Pancreas (tissue), 10 donors: ENCODE results near the gene PHLDB3. TPM values are rescaled to one million over a fixed set of nuclear protein-coding genes. Genes with fewer than 3 reads are reported as not detected.

Experiments
- ATAC-seq, 4 donors: fragments of 200-7000 bp; cut with Tn5 transposase; one replicate each; pipeline versions ENCODE4 v1.8.0 to v1.9.1; 2020; ENCODE audit warnings: mild to moderate bottlenecking in 4 of 4, moderate library complexity in 4 of 4
- DNase-seq, 6 donors: peaks; one replicate each; pipeline ENCODE4 v3.0.0-alpha.2; 2020
- FAIRE-seq: peaks from 2 replicates; lab custom pipeline; 2012; peaks lifted over from hg19 to GRCh38; lab: Jason Lieb, UNC
- H3K27ac ChIP-seq, 4 donors: fragments of 200-600 bp; sonication (generic); 1 replicate in 3 of 4; 2 replicates in 1 of 4; pipeline versions ENCODE4 v1.5.0 to v1.8.0; 2020
- H3K27me3 ChIP-seq, 4 donors: fragments of 200-600 bp; one replicate each; pipeline ENCODE4 v1.8.0; 2021
- H3K36me3 ChIP-seq, 3 donors: fragments of 200-600 bp; sonication (generic) in 1 of 3; one replicate each; pipeline versions ENCODE4 v1.5.0 to v1.8.0; 2020 to 2021
- H3K4me1 ChIP-seq, 3 donors: fragments of 200-600 bp; one replicate each; pipeline ENCODE4 v1.8.0; 2021
- H3K4me3 ChIP-seq, 4 donors: fragments of 200-600 bp; sonication (generic) in 2 of 4; one replicate each; pipeline versions ENCODE4 v1.5.0 to v1.8.0; 2020 to 2021
- H3K9me3 ChIP-seq, 4 donors: fragments of 200-600 bp; one replicate each; pipeline ENCODE4 v1.8.0; 2021
- CTCF ChIP-seq, 4 donors: fragments of 200-600 bp; sonication (generic) in 3 of 4; IDR thresholded peaks; one replicate each; pipeline versions ENCODE4 v1.5.0 to v1.8.0; 2021; ENCODE audit warnings: antibody characterized with exemption in 4 of 4
- WGBS, 2 donors: extraction: QIAGEN DNeasy Blood & Tissue Kit; methylation state at CpG; one replicate each; pipeline ENCODE4 v1.1.7; 2013; 5-methylcytosine and 5-hydroxymethylcytosine counted together
- intact Hi-C, 3 donors: fragments of 100-400 bp; cut with DNase I; formaldehyde crosslinking; loops; one replicate each; pipeline versions ENCODE4 v1.11.1 to v1.14.2; 2022
- polyA plus RNA-seq, 2 donors: library from polyadenylated mRNA; stranded (reverse); fragments of 200-250 nt; gene quantifications; one replicate each; pipeline ENCODE4 v1.2.3, GENCODE V29; 2013
- total RNA-seq, 6 donors: library from RNA; stranded (reverse); fragmentation: NEBNext Ultra II Directional in 4 of 6; extraction: Animal tissue kit (Norgen Biotek cat#: 25700) in 4 of 6; gene quantifications; one replicate each; pipeline versions ENCODE4 v1.2.1 to v1.2.4, GENCODE V29; 2021 to 2023
- donor health status: healthy with polysubstance abuse.
- donor health status: DM: no; HTN: no; CAD: no; lungs with moderate emphysema.
- donor health status: DM: no; HTN: no; CAD: no.
- donor health status: control.
- donor health status: control.
- donor health status: Bipolar disorder and iron deficiency.
- donor health status: DM: yes; HTN: yes; CAD: no.
- donor health status: DM: no; HTN: no; CAD: no.
- donor health status: DM: no; HTN: no; CAD: no.
- donor health status: DM: yes; HTN: yes; CAD: no.

The PHLDB3 gene
- total and polyA plus RNA-seq, 8 donors: 7.2 to 33.7 (median 10.7) TPM

- WGBS, 2 donors: 89 to 90% methylated on average over 6 of the region's 6 CpGs
- Histone ChIP-seq H3K4me1 (no peaks in the 10 kb centered on the region), H3K9me3 (no peaks in the 10 kb centered on the region), H3K4me3 (no peak overlapping the region), H3K27me3 (no peaks in the 10 kb centered on the region), H3K27ac (no peak overlapping the region), H3K36me3 (no peaks in the 10 kb centered on the region)
- no peak for FAIRE-seq
- intact Hi-C loops: no loop called here
- no peak for TF ChIP-seq CTCF (IDR thresholded peaks at IDR 0.05)
- no peak for ATAC-seq
- DNase-seq: no peak
Measured at GRCh38 chr19:43481701-43482100, 22.8 kb downstream of the PHLDB3 start.

GRCh38 chr19:43480574-43480973 is 24.0 kb downstream of the PHLDB3 start:
- Histone ChIP-seq H3K27me3 (no peaks in the 10 kb centered on the region), H3K4me1 (no peaks in the 10 kb centered on the region), H3K27ac (no peak overlapping the region), H3K4me3 (no peak overlapping the region), H3K9me3 (no peaks in the 10 kb centered on the region), H3K36me3 (no peaks in the 10 kb centered on the region)
- FAIRE-seq (no peak), DNase-seq (no peak), ATAC-seq (no peak)
- 84 to 94% methylated on average over 3 of the region's 3 CpGs for WGBS, 2 donors
- TF ChIP-seq CTCF (IDR thresholded peaks at IDR 0.05): no peak
- intact Hi-C loops: no loop called here

DNA sequence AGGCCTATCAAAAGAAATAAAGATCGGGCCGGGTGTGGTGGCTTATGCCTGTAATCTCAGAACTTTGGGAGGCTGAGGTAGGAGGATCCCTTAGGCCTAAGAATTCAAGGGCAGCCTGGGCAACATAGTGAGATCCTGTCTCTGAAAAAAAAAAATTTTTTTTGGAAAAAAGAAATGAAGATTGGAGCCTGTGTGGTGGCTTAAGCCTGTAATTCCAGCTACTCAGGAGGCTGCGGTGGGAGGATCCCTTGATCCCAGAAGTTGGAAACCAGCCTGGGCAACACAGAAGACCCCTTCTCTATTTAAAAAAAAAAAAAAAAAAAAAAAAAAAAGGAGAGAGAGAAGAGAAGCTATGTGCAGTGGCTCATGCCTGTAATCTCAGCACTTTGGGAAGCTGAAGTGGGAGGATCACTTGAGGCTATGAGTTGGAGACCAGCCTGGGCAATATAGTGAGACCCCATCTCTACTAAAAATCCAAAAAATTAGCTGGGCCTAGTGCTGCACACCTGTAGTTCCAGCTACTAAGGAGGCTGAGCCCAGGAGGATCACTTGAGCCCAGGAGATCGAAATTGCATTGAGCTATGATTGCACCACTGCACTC is 24.5 kb downstream of the PHLDB3 start:
- TF ChIP-seq CTCF (IDR thresholded peaks at IDR 0.05): no peak
- Histone ChIP-seq H3K36me3 (no peaks in the 10 kb centered on the region), H3K27ac (no peak overlapping the region), H3K4me3 (no peak overlapping the region), H3K9me3 (no peaks in the 10 kb centered on the region), H3K4me1 (no peaks in the 10 kb centered on the region), H3K27me3 (no peaks in the 10 kb centered on the region)
- WGBS, 2 donors: 94 to 97% methylated on average over 4 of the region's 4 CpGs
- DNase-seq: no peak
- ATAC-seq: no peak
- intact Hi-C loops: no loop called here
- no peak for FAIRE-seq

- H3K4me1 ChIP-seq: no peaks in the 10 kb centered on the region
- no peak overlapping the region for H3K4me3 ChIP-seq
- no peaks in the 10 kb centered on the region for H3K36me3 ChIP-seq
- H3K27me3 ChIP-seq: no peaks in the 10 kb centered on the region
- ATAC-seq: no peak
- 93 to 94% methylated on average over 15 of the region's 15 CpGs for WGBS, 2 donors
- no peak for TF ChIP-seq CTCF (IDR thresholded peaks at IDR 0.05)
- intact Hi-C loops: no loop called here
- DNase-seq: no peak
- H3K9me3 ChIP-seq: no peaks in the 10 kb centered on the region
- no peak for FAIRE-seq
- H3K27ac ChIP-seq: no peak overlapping the region
Measured at GRCh38 chr19:43479226-43479625, 25.3 kb downstream of the PHLDB3 start.

- no peak for TF ChIP-seq CTCF (IDR thresholded peaks at IDR 0.05)
- DNase-seq (no peak), ATAC-seq (no peak), FAIRE-seq (no peak)
- Histone ChIP-seq H3K4me3 (no peak overlapping the region), H3K27me3 (no peaks in the 10 kb centered on the region), H3K27ac (no peak overlapping the region), H3K4me1 (no peaks in the 10 kb centered on the region), H3K36me3 (no peaks in the 10 kb centered on the region), H3K9me3 (no peaks in the 10 kb centered on the region)
- intact Hi-C loops: no loop called here
- 89 to 93% methylated on average over 3 of the region's 3 CpGs for WGBS, 2 donors
Measured at GRCh38 chr19:43478323-43478722, 26.2 kb downstream of the PHLDB3 start.
